ENCODE results near the gene WDR72.

- TF ChIP-seq CTCF (IDR thresholded peaks at IDR 0.05; ENCODE audit: poor library complexity, severe bottlenecking) = no peak
- TF ChIP-seq, protein P1, sequence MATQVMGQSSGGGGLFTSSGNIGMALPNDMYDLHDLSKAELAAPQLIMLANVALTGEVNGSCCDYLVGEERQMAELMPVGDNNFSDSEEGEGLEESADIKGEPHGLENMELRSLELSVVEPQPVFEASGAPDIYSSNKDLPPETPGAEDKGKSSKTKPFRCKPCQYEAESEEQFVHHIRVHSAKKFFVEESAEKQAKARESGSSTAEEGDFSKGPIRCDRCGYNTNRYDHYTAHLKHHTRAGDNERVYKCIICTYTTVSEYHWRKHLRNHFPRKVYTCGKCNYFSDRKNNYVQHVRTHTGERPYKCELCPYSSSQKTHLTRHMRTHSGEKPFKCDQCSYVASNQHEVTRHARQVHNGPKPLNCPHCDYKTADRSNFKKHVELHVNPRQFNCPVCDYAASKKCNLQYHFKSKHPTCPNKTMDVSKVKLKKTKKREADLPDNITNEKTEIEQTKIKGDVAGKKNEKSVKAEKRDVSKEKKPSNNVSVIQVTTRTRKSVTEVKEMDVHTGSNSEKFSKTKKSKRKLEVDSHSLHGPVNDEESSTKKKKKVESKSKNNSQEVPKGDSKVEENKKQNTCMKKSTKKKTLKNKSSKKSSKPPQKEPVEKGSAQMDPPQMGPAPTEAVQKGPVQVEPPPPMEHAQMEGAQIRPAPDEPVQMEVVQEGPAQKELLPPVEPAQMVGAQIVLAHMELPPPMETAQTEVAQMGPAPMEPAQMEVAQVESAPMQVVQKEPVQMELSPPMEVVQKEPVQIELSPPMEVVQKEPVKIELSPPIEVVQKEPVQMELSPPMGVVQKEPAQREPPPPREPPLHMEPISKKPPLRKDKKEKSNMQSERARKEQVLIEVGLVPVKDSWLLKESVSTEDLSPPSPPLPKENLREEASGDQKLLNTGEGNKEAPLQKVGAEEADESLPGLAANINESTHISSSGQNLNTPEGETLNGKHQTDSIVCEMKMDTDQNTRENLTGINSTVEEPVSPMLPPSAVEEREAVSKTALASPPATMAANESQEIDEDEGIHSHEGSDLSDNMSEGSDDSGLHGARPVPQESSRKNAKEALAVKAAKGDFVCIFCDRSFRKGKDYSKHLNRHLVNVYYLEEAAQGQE (IDR thresholded peaks at IDR 0.05; ENCODE audit: borderline replicate concordance) = no peak
- no peak for TF ChIP-seq POLR2AphosphoS5 (IDR thresholded peaks at IDR 0.05)
- TF ChIP-seq EP300 (conservative IDR thresholded peaks at IDR 0.05; ENCODE audit: poor library complexity, severe bottlenecking) = no peak
These were observed 13.4 kb downstream of the WDR72 start for GRCh38 chr15:53746101-53746500.

All from neural cell (in vitro differentiated cells).